Left lung (tissue), 10 donors: ENCODE data around the gene PCDHGB1. TPM values are rescaled to one million over a fixed set of nuclear protein-coding genes. Genes with fewer than 3 reads are reported as not detected.
"Not testable (repeated sequence)": the region's sequence is repeated elsewhere in the genome, so short reads cannot be mapped to it uniquely, and the experiment has no call there.

Source experiments
- ATAC-seq: fragments of 200-7000 bp; cut with Tn5 transposase; one replicate; pipeline ENCODE4 v1.9.1; 2020; ENCODE audit warnings: moderate library complexity
- DNase-seq, 4 donors: peaks; one replicate each; pipeline ENCODE4 v3.0.0-alpha.2; 2013 to 2020
- H3K27ac ChIP-seq, 2 donors: fragments of 200-600 bp; sonication (generic) in 1 of 2; one replicate each; pipeline versions ENCODE4 v1.5.0 to v1.8.0; 2020 to 2021
- H3K27me3 ChIP-seq, 2 donors: fragments of 200-600 bp; sonication (generic) in 1 of 2; one replicate each; pipeline versions ENCODE4 v1.5.0 to v1.8.0; 2020 to 2021
- H3K36me3 ChIP-seq, 2 donors: fragments of 200-600 bp; sonication (generic) in 1 of 2; one replicate each; pipeline versions ENCODE4 v1.5.0 to v1.8.0; 2020 to 2021
- H3K4me1 ChIP-seq, 2 donors: fragments of 200-600 bp; one replicate each; pipeline ENCODE4 v1.8.0; 2021
- H3K4me3 ChIP-seq, 2 donors: fragments of 200-600 bp; sonication (generic) in 1 of 2; one replicate each; pipeline versions ENCODE4 v1.5.0 to v1.8.0; 2020 to 2021; ENCODE audit warnings: mild to moderate bottlenecking in 1 of 2
- H3K9me3 ChIP-seq, 2 donors: fragments of 200-600 bp; sonication (generic) in 1 of 2; one replicate each; pipeline versions ENCODE4 v1.5.0 to v1.8.0; 2020 to 2021
- intact Hi-C, 2 donors: fragments of 100-400 bp; cut with DNase I; formaldehyde crosslinking; loops; one replicate each; pipeline versions ENCODE4 v1.11.2 to v1.14.2; 2022
- polyA plus RNA-seq, 6 donors: library from polyadenylated mRNA; unstranded; fragments of 120-200 nt; gene quantifications; one replicate each; pipeline ENCODE4 v1.2.1, GENCODE V29; 2013; ENCODE audit not compliant: insufficient read length in 6 of 6
- total RNA-seq, 2 donors: library from RNA; stranded (reverse); fragmentation: NEBNext Ultra II Directional; extraction: Animal tissue kit (Norgen Biotek cat#: 25700); gene quantifications; one replicate each; pipeline ENCODE4 v1.2.1, GENCODE V29; 2021
- TF ChIP-seq, protein P1 (sequence below), 2 donors: fragments of 200-600 bp; sonication (generic) in 1 of 2; IDR thresholded peaks; one replicate each; pipeline versions ENCODE4 v1.5.0 to v1.8.0; 2021; ENCODE audit warnings: antibody characterized with exemption in 2 of 2
- donor health status: DM: no; HTN: yes; CAD: no.
- donor health status: DM: no; HTN: no; CAD: no.

PCDHGB1 gene
- total and polyA plus RNA-seq, 8 donors: 1.4 to 2.3 (median 1.7) TPM

- Histone ChIP-seq H3K9me3 (peaks cover 0 to 73% of the 10 kb centered on the region in 2 donors), H3K36me3 (no peaks in the 10 kb centered on the region), H3K4me1 (no peaks in the 10 kb centered on the region), H3K27ac (no peak within 1 kb of the TSS), H3K4me3 (no peak within 1 kb of the TSS), H3K27me3 (peaks cover 5 to 89% of the 10 kb centered on the region in 2 donors)
- ATAC-seq (no peak), DNase-seq (no peak)
- intact Hi-C loops: loop anchor here in 1 of 2 donors (5.0 kb wide), 1 partner anchor 40 kb away; the partner anchor contains the start of gene PCDHGA12
- TF ChIP-seq, protein P1, sequence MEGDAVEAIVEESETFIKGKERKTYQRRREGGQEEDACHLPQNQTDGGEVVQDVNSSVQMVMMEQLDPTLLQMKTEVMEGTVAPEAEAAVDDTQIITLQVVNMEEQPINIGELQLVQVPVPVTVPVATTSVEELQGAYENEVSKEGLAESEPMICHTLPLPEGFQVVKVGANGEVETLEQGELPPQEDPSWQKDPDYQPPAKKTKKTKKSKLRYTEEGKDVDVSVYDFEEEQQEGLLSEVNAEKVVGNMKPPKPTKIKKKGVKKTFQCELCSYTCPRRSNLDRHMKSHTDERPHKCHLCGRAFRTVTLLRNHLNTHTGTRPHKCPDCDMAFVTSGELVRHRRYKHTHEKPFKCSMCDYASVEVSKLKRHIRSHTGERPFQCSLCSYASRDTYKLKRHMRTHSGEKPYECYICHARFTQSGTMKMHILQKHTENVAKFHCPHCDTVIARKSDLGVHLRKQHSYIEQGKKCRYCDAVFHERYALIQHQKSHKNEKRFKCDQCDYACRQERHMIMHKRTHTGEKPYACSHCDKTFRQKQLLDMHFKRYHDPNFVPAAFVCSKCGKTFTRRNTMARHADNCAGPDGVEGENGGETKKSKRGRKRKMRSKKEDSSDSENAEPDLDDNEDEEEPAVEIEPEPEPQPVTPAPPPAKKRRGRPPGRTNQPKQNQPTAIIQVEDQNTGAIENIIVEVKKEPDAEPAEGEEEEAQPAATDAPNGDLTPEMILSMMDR (IDR thresholded peaks at IDR 0.05): no peak
These were observed 42.7 kb downstream of the PCDHGB1 start, which contains the start of gene PCDHGA8 for GRCh38 chr5:141392429-141393198. Gene PCDHGA8 (plus strand): TSS chr5:141392633. CDS start chr5:141392814, 181 bp downstream.

DNA sequence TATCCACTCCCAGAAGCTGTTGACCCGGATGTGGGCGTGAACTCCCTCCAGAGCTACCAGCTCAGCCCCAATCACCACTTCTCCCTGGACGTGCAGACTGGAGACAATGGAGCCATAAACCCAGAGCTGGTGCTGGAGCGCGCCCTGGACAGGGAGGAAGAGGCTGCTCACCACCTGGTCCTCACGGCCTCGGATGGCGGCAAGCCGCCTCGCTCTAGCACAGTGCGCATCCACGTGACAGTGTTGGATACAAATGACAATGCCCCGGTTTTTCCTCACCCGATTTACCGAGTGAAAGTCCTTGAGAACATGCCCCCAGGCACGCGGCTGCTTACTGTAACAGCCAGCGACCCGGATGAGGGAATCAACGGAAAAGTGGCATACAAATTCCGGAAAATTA, 43.4 kb downstream of the PCDHGB1 start:
- intact Hi-C loops: loop anchor here in 1 of 2 donors (5.0 kb wide), 1 partner anchor 39 kb away; the partner anchor contains the start of gene PCDHGA12
- Histone ChIP-seq H3K4me1 (no peaks in the 10 kb centered on the region), H3K4me3 (no peak overlapping the region), H3K36me3 (no peaks in the 10 kb centered on the region), H3K9me3 (peaks cover 0 to 74% of the 10 kb centered on the region in 2 donors), H3K27ac (no peak overlapping the region), H3K27me3 (peaks cover 5 to 89% of the 10 kb centered on the region in 2 donors)
- ATAC-seq (no peak), DNase-seq (no peak)
- TF ChIP-seq, protein P1 (IDR thresholded peaks at IDR 0.05): no peak

GRCh38 chr5:141394401-141395187, 44.7 kb downstream of the PCDHGB1 start:
- not testable (repeated sequence) for DNase-seq, H3K4me1 ChIP-seq, H3K27ac ChIP-seq, ATAC-seq, H3K36me3 ChIP-seq, H3K4me3 ChIP-seq
- intact Hi-C loops: loop anchor here in 1 of 2 donors (5.0 kb wide), 1 partner anchor 38 kb away; the partner anchor contains the start of gene PCDHGA12
- Histone ChIP-seq H3K27me3 (peaks cover 16 to 89% of the 10 kb centered on the region in 2 donors), H3K9me3 (peaks cover 0 to 73% of the 10 kb centered on the region in 2 donors)

DNA sequence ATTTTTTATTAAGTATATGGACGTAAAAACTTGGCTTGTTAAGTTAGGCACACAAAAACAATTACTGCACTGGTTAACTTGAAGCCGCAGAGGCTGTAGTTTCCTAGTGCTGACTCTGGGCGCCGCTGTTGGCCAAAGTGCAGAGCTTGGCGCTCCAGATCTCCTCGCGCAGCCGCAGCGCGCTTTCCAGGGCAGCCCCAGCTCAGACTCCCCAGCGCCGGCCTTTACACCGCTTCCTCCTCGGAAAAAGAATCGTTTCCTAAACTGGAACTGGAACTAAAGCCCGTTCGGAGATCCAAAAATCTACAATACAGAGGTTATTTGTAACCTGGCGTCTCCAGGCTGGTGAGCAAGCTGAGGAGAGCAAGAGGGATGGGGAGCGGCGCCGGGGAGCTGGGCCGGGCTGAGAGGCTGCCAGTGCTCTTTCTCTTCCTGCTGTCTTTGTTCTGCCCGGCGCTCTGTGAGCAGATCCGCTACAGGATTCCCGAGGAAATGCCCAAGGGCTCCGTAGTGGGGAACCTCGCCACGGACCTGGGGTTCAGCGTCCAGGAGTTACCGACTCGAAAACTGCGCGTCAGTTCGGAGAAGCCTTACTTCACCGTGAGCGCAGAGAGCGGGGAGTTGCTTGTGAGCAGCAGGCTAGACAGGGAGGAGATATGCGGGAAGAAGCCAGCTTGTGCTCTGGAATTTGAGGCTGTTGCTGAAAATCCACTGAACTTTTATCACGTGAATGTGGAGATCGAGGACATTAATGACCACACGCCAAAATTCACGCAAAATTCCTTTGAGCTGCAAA, 48.1 kb downstream of the PCDHGB1 start, which contains the start of gene PCDHGB5:
Gene PCDHGB5, plus strand, starts transcription at position 192 of the 796 bp plus-strand sequence. Its CDS starts 181 bp downstream, at position 373.
- H3K27ac ChIP-seq, H3K4me1 ChIP-seq, intact Hi-C loops, H3K36me3 ChIP-seq: not testable (repeated sequence)
- Histone ChIP-seq H3K4me3 (peak within 1 kb of the TSS in 1 of 2 donors; percentile 25), H3K27me3 (peaks cover 22 to 94% of the 10 kb centered on the region in 2 donors), H3K9me3 (peaks cover 3 to 71% of the 10 kb centered on the region in 2 donors)
- DNase-seq: peak in 1 of 4 donors; percentile 16
- TF ChIP-seq, protein P1 (IDR thresholded peaks at IDR 0.05): peak; percentile 37 to 59
- ATAC-seq: peak; percentile 99

- H3K4me3 ChIP-seq: no peak overlapping the region
- H3K36me3 ChIP-seq: peaks cover 0 to 7% of the 10 kb centered on the region in 2 donors
- H3K27ac ChIP-seq: no peak overlapping the region
- peaks cover 22 to 94% of the 10 kb centered on the region in 2 donors for H3K27me3 ChIP-seq
- TF ChIP-seq, protein P1 (IDR thresholded peaks at IDR 0.05): no peak
- intact Hi-C loops: no loop called here
- ATAC-seq (no peak), DNase-seq (no peak)
- H3K9me3 ChIP-seq: peaks cover 3 to 71% of the 10 kb centered on the region in 2 donors
- no peaks in the 10 kb centered on the region for H3K4me1 ChIP-seq
These were observed 48.7 kb downstream of the PCDHGB1 start for GRCh38 chr5:141398608-141399007.
